GM21360 (cell line): ENCODE data around the gene TDRD15.
"Not testable (repeated sequence)": the region's sequence is repeated elsewhere in the genome, so short reads cannot be mapped to it uniquely, and the experiment has no call there.

Source experiments
- ATAC-seq: cut with Tn5 transposase; IDR thresholded peaks from one replicate; pipeline ENCODE4 v1.9.1; 2021; ENCODE audit warnings: mild to moderate bottlenecking, moderate library complexity; ENCODE audit not compliant: unreplicated experiment

TDRD15 gene

DNA sequence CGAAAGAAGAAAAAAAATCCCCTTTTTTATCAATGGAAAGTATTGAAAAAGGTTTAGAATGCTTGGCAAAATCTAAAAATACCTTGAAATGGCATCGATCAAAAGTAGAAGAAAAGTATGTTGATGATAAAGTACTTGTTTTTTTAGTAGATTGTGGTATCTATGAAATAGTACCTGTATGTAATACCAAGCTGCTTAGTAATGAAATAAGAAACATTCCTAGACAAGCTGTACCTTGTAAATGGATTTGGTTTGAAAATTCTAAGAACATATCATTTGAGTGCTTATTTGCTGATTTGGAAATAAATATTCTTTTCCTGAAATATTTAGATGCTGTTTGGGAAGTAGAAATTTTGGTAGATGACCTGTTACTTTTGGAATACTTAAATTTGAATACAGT is 18.4 kb downstream of the TDRD15 start:
- ATAC-seq = no peak

DNA sequence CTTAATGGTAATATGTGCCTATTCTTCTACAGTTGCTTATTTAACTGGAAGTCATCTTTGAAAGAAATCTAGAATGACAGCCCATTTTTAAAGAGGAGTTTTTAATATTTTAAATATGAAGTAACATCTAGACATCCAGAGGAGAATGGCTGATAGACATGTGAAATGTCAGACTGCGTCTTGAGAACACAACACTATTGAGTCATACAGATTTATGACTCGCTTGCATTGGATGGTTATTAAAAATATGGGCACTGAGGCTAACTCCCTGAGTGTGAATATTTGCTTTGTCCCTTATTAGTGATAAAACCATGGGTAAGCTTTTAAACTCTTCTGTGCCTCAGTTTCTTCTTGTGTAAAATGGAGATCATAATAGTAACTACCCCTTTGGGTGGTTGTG is 22.9 kb downstream of the TDRD15 start:
- ATAC-seq = no peak

DNA sequence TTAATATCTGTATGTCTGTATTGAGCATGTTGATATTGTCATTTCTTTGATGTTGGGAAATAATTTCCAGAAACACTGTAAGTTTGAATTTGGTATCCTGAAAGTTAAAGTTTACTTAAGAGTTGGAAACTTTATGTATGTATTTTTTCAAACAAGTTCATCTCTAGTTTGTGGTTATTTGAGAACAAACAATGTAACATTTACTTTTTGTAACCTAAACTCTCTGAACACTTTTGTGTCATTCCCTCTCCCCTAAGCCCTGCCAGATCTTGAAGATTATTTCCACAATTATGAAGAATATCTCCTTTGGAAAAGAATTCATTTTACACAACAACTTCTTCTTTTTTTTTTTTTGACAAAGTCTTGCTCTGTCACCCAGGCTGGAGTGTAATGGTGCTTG is 24.9 kb downstream of the TDRD15 start:
- ATAC-seq = no peak

DNA sequence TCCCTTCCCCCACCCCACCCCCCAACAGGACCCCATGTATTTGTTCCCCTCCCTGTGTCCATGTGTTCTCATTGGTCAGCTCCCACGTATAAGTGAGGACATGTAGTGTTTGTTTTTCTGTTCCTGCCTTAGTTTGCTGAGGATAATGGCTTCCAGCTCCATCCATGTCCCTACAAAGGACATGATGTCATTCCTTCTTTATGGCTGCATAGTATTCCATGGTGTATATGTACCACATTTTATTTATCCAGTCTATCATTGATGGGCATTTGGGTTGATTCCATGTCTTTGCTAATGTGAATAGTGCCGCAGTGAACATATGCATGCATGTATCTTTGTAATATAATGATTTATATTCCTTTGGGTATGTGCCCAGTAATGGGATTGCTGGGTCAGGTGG is 27.5 kb downstream of the TDRD15 start:
- not testable (repeated sequence) for ATAC-seq

DNA sequence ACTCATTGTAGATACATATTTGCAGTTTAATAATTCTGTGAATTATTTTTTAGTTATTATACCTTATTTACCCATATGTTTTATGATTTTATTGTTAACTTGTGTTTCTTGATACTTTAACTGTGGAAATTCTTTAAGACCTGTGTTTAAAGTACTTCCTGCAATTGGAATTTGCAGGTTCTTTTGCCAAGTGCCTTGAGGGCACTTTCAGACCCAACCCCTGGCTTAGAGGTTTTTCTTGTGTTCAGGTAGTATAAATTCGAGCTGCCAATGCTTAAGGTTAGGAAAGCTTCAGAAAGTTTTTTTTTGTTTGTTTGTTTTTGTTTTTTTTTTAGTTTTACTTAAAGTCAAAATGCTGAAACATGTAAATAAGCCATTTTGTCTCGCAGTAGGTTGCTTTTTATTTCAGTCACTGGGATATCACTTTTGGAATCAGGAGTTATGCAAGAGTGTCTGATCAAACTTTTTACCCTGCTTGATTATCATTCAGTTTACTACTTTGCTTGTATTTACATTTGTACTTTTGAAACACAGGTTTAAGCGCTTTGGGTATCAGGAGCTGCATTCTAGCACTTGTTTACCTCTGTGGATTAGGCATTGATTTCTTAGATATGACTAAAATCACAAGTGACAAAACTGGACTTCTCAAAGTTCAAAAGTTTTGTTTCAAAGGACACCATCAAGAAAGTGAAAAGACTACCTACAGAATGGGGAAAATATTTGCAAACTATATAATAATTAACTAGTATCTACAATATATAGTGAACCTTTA is 31.8 kb downstream of the TDRD15 start:
- no peak for ATAC-seq

DNA sequence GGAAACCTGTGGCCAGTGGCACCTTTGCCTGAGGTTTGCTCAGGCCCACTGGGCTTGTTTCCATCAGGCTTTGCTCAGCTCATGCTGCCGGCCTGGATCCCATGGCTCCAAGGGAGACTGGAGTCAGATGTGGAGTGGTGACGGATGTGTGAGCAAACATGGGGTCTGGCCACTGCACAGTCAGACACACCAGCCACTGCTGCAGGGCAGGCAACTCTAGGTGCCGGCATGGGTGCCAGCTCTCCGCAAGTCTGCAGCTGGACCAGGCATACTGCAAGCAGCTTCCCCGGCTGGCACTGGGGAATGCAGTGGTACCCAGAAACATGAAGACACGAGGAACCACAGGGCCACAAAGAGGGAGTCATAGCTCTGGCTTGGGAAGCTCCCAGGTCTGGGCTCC is 37.4 kb downstream of the TDRD15 start:
- ATAC-seq = no peak

DNA sequence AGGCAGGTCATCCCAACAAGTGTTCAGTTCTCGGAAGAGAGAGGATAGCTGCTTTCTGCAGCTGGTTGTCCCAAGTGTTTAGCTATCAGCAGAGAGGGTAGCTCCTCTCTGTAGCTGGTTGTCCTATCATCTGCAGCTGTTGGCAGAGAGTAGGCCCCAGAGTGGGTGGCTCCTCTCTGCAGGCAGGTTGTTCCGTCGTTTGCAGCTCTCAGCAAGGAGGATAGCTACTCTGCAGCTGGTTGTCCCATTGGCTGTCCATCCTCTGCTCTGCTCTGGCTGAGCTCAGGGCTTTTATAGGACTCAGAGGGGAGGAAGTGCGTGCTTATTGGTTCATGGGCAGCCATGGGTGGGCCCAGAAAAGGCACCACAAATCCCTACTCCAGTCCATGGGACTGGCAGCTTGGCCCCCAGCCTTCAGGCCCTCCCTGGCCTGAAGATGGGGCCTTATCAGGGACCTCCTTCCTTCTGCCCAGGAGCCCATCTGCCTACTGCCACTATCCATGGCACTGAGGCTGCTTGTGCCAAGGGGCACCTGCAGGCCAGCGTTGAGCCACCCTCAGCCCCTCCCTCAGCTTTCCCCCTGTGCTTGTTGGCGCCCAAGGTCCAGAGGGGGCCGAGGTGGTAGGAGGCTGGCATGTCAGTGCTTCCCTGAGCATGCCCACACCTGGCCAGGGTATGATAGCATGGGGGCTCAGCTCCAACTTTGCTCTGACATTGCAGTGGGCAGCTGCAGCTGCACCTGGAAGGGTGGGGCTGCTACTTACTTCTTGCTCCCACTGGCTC is 38.3 kb downstream of the TDRD15 start:
- no peak for ATAC-seq

DNA sequence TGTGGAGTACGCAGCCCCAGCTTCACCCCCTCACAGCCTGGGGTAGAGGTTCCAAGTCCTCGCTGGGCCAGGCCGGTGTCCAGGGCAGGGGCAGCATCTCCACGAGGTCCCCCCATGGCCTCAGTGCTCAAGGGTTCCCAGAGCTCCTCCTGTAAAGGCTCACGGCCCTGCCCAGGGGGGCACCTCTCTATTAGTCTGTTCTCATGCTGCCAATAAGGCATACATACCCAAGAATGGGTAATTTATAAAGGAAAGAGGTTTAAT is 38.8 kb downstream of the TDRD15 start:
- no peak for ATAC-seq

DNA sequence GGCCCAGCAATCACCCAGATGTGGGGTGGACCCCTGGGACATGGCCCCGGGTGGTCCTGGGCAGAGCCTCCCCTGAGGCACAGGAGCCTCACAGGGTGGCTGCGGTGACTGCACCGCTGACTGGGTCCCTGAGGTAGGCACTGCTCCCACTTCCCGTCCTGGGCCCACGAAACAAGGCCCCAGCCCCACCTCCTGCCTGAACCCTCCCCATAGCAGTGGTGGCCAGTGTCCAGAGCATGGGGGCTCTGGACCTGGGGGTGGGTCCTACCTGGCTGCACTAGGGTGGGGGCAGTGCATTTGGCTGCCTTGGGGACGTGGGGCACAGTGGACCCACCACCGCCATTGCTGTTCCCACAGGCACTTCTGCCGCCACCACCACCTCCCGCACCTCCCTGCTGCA is 39.4 kb downstream of the TDRD15 start:
- ATAC-seq = no peak

DNA sequence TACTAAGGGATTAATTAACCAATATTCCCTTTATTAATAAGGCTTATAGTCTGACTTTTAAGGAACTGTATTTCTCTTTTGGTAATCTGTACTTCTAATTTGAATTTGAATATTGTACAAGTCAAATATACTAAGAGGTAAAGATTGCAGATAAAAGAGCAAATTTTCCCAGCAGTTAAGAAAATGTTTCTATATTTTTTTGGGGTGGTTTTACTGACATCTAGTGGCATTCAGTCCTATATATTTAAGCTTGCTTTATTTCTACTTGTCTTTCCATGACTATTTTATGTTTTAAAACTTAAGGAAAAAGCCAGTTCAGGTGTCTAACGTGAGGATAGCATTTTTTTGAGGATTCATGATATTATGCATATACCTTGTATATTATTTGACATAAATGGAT is 41.6 kb downstream of the TDRD15 start:
- no peak for ATAC-seq

DNA sequence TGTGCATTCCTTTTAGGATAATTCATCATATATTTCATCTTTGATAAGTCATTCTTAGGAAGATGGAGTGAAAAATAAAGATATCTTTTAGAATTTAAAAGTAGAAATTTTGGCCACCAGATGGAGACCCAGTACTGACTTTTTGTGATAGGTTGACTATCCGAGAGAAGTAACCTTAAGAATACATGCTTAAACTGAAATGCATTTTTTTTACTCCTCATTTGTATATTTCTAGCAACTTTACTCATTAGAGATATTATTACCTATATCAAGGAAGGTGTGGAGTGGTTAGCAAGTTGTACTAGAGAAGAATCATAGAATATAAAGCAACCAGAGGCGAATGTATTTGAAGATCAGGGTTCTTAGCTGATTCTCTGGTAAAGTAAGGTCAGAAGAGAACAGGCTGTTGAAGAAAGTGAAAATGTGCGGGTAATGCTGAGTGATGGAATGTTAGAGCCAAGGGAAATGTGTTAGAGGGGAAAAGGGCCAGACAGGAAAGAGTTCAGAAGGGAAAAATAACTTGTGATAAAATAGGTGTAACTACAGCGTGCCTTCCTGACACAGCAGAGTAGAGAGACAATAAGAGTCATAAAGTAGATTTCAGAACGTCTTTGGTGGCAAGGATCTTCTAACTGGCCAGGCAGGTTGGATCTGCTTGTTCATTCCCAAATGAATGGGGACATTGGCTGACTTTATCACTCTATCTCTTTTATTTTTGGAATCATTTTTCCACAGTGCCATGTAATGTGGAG is 52.3 kb downstream of the TDRD15 start:
- ATAC-seq = no peak

DNA sequence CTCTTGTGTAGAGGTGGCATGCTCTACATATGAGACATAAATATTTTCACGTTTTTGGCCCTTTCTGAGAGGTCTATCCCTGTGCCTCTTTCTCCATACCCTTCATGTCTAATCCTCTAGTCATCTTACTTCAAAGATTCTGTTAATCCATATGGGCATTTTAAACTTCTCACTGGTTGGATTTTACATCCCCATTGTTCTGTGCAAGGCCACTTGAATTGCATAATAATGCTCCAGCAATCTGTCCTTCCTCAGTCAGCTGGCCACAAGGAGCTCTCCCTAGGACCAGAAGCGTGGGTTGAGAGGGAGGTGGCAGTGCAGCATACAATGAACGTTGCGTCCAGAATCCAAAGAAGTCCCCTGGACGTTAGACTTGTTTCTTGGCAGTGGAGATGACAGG is 58.2 kb downstream of the TDRD15 start:
- no peak for ATAC-seq

DNA sequence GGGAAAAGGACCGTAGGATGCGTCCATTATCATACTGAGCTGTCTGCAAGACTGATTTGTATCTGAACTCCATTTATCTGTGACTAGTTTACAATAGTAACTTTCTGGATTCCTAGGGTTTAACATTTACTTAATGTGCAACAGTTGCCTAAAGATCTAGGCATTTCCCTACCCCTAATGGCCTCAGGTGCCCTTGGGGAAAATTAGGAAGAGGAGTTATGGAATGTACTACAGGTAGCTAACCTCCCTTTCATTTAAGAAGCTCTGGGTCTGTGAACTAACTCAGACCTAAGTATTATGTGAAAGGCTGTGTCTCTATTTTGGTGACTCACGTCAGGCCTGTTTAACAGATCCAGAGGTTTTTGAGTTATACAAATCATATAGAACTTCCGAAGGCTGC is 59.5 kb downstream of the TDRD15 start:
- ATAC-seq = no peak

DNA sequence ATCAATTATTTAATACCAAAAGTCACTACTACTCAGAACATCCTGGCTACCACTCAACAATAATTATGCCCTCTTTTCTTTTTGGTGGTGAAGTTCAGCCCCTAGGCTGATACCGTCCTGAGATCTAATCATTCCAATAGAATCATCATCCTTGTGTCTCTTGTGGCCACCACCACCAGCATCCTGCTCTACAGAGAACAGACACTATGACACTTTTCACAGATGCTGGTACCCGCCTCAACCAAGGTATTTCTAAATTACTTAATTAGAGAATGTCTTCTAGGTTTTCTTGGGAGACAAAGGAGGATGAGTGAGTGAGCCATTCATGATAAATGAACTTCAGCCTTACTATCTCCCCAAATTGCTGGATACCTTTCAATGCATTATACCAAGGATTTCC is 60.0 kb downstream of the TDRD15 start:
- ATAC-seq = no peak

DNA sequence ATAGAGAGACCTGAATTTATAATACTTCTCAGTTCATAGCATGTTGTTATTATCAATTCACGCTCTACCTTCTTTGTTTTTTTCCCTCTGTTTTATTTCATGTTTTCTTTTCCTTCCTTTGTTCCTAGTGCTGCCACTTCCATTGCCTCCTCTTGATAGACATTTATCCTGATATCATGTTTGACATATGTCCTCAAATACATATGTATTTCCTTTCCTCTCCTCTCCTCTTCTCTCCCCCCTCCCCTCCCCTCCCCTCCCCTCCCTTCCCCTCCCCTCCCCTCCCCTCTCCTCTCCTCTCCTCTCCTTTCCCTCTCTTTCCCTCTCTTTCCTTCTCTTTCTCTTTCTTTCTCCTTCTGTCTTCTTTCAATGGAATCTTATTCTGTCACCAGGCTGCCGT is 67.8 kb downstream of the TDRD15 start:
- ATAC-seq = no peak
